RWPE1 (cell line): ENCODE data around the gene HDC.

Experiments used
- CTCF ChIA-PET: fragments of 350-600 bp; sonication (Branson Sonifier 250); formaldehyde crosslinking; extraction: SDS; loops from one replicate; lab custom pipeline; 2021; lab: Yijun Ruan, JAX
- POLR2A ChIA-PET: fragments of 400-600 bp; formaldehyde crosslinking; extraction: SDS; loops from one replicate; lab custom pipeline; 2020; ENCODE audit warnings: antibody characterized with exemption; ENCODE audit not compliant: low non-redundant PET; lab: Yijun Ruan, JAX
- DNase-seq: peaks from one replicate; pipeline ENCODE4 v3.0.0; 2012; ENCODE audit warnings: low spot score
- H3K27ac ChIP-seq: fragments of 450-650 bp; 2 replicates; pipeline ENCODE4 v1.5.1; 2017
- CTCF ChIP-seq: fragments of 450-650 bp; conservative IDR thresholded peaks from 2 replicates; pipeline ENCODE4 v1.5.1; 2017; ENCODE audit warnings: low read depth, mild to moderate bottlenecking

Gene HDC

GRCh38 chr15:50192926-50193620 lies 72.5 kb downstream of the HDC start:
- no peak for TF ChIP-seq CTCF
- POLR2A ChIA-PET: no interaction called here
- CTCF ChIA-PET: interaction anchor here (1.1 kb wide), 1 partner anchor 11 kb away, joined by 4 read pairs; no protein-coding TSS in a partner anchor
- peak overlapping the region; percentile 41; the same call in 1 of the 2 replicates for H3K27ac ChIP-seq
- DNase-seq: peak; percentile 42

- no peak overlapping the region for H3K27ac ChIP-seq
- no peak for DNase-seq
- no peak for TF ChIP-seq CTCF
- POLR2A ChIA-PET: interaction anchor here (0.6 kb wide), 1 partner anchor 18 kb away, joined by 5 read pairs; no protein-coding TSS in a partner anchor
- CTCF ChIA-PET: interaction anchor here (0.6 to 1.1 kb wide), 2 partner anchors 10 to 44 kb away, joined by 4 read pairs; no protein-coding TSS in a partner anchor
Observed at GRCh38 chr15:50192164-50192563, 73.4 kb downstream of the HDC start.
